ENCODE data around the gene CPM.

DNA sequence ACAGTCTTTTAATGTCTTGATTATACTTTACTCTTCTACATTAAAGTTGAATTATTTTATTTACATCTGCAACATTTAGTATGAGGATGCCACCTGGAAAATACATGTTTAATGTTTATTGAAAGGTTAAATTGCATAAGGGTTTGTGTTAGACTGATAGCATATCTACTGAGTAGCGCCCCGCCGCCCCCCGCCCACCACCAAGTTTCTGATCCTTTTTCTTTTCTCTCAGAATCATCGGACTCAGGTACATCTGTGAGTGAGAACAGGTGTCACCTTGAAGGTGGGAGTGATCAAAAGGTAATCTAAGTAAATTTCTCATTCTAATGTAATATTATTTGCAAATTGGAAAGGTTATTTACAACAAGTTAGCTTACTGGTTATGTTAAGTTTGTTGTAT lies 108.8 kb downstream of the CPM start:
- no peak for TF ChIP-seq POLR2A (IDR thresholded peaks at IDR 0.05)
- TF ChIP-seq, protein P1, sequence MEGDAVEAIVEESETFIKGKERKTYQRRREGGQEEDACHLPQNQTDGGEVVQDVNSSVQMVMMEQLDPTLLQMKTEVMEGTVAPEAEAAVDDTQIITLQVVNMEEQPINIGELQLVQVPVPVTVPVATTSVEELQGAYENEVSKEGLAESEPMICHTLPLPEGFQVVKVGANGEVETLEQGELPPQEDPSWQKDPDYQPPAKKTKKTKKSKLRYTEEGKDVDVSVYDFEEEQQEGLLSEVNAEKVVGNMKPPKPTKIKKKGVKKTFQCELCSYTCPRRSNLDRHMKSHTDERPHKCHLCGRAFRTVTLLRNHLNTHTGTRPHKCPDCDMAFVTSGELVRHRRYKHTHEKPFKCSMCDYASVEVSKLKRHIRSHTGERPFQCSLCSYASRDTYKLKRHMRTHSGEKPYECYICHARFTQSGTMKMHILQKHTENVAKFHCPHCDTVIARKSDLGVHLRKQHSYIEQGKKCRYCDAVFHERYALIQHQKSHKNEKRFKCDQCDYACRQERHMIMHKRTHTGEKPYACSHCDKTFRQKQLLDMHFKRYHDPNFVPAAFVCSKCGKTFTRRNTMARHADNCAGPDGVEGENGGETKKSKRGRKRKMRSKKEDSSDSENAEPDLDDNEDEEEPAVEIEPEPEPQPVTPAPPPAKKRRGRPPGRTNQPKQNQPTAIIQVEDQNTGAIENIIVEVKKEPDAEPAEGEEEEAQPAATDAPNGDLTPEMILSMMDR (IDR thresholded peaks at IDR 0.05 in 8 of 11, conservative IDR thresholded peaks at IDR 0.05 in 3 of 11), result no peak
